Measurements from ENCODE around the gene PRPSAP1.

PRPSAP1 gene

GRCh38 chr17:76275382-76276068 is 78.2 kb downstream of the PRPSAP1 start:
- no peak overlapping the region for H3K4me2 ChIP-seq (ENCODE audit: low read depth, low read length)
- no peaks in the 10 kb centered on the region for H3K27me3 ChIP-seq (replicated peaks; ENCODE audit: insufficient read depth, low read length)
- H3K27ac ChIP-seq (ENCODE audit: low read length), result no peak overlapping the region

GRCh38 chr17:76274112-76274956 is 79.4 kb downstream of the PRPSAP1 start:
- peaks cover 43% of the 10 kb centered on the region for H3F3A ChIP-seq (ENCODE audit: insufficient read depth, low read length)
- H3K4me3 ChIP-seq (ENCODE audit: low read length), result no peak overlapping the region
- no peak overlapping the region for H3K9ac ChIP-seq (ENCODE audit: low read length)
- no peak overlapping the region for H2AFZ ChIP-seq (ENCODE audit: low read length)
- H3K27me3 ChIP-seq (replicated peaks; ENCODE audit: insufficient read depth, low read length), result no peaks in the 10 kb centered on the region
- peaks cover 8% of the 10 kb centered on the region for H3K79me2 ChIP-seq (ENCODE audit: low read length)
- H3K4me1 ChIP-seq (ENCODE audit: low read length), result peaks cover 9% of the 10 kb centered on the region; the same call in 1 of the 2 replicates
- DNase-seq, result no peak
- H3K9me2 ChIP-seq (replicated peaks; ENCODE audit: insufficient read depth, low read length), result no peaks in the 10 kb centered on the region
- no peaks in the 10 kb centered on the region for H3K9me3 ChIP-seq (replicated peaks; ENCODE audit: insufficient read depth, low read length)
- no peak overlapping the region for H3K4me2 ChIP-seq (ENCODE audit: low read depth, low read length)
- no peak overlapping the region; the same call in 1 of the 2 replicates for H3K27ac ChIP-seq (ENCODE audit: low read length)
- no peaks in the 10 kb centered on the region for H3K36me3 ChIP-seq (replicated peaks; ENCODE audit: insufficient read depth, low read length)
- TF ChIP-seq, protein P1, sequence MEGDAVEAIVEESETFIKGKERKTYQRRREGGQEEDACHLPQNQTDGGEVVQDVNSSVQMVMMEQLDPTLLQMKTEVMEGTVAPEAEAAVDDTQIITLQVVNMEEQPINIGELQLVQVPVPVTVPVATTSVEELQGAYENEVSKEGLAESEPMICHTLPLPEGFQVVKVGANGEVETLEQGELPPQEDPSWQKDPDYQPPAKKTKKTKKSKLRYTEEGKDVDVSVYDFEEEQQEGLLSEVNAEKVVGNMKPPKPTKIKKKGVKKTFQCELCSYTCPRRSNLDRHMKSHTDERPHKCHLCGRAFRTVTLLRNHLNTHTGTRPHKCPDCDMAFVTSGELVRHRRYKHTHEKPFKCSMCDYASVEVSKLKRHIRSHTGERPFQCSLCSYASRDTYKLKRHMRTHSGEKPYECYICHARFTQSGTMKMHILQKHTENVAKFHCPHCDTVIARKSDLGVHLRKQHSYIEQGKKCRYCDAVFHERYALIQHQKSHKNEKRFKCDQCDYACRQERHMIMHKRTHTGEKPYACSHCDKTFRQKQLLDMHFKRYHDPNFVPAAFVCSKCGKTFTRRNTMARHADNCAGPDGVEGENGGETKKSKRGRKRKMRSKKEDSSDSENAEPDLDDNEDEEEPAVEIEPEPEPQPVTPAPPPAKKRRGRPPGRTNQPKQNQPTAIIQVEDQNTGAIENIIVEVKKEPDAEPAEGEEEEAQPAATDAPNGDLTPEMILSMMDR (IDR thresholded peaks at IDR 0.05; ENCODE audit: low read length), result no peak
- TF ChIP-seq EZH2 (optimal IDR thresholded peaks at IDR 0.05; ENCODE audit: low read depth, low read length) (no peak), EZH2phosphoT487 (IDR thresholded peaks at IDR 0.05; ENCODE audit: low read length) (no peak)
- no peaks in the 10 kb centered on the region for H4K20me1 ChIP-seq (ENCODE audit: insufficient read depth, low read length)

More at GRCh38 chr17:76275382-76276068, 78.2 kb downstream of the PRPSAP1 start:
- Histone ChIP-seq H3F3A (ENCODE audit: insufficient read depth, low read length) (peaks cover 35% of the 10 kb centered on the region), H3K4me1 (ENCODE audit: low read length) (0 out of 2 replicates have a peak, but pooled peaks cover 4% of the 10 kb centered on the region), H3K4me3 (ENCODE audit: low read length) (no peak overlapping the region), H3K9me2 (replicated peaks; ENCODE audit: insufficient read depth, low read length) (no peaks in the 10 kb centered on the region), H3K9ac (ENCODE audit: low read length) (no peak overlapping the region), H3K36me3 (replicated peaks; ENCODE audit: insufficient read depth, low read length) (no peaks in the 10 kb centered on the region), H3K9me3 (replicated peaks; ENCODE audit: insufficient read depth, low read length) (no peaks in the 10 kb centered on the region), H4K20me1 (ENCODE audit: insufficient read depth, low read length) (no peaks in the 10 kb centered on the region), H3K79me2 (ENCODE audit: low read length) (no peaks in the 10 kb centered on the region; the same call in 1 of the 2 replicates), H2AFZ (ENCODE audit: low read length) (no peak overlapping the region)
- DNase-seq, result no peak
- TF ChIP-seq EZH2phosphoT487 (IDR thresholded peaks at IDR 0.05; ENCODE audit: low read length), result no peak
- TF ChIP-seq EZH2 (optimal IDR thresholded peaks at IDR 0.05; ENCODE audit: low read depth, low read length), result no peak
- TF ChIP-seq, protein P1 (IDR thresholded peaks at IDR 0.05; ENCODE audit: low read length), result no peak

DNA sequence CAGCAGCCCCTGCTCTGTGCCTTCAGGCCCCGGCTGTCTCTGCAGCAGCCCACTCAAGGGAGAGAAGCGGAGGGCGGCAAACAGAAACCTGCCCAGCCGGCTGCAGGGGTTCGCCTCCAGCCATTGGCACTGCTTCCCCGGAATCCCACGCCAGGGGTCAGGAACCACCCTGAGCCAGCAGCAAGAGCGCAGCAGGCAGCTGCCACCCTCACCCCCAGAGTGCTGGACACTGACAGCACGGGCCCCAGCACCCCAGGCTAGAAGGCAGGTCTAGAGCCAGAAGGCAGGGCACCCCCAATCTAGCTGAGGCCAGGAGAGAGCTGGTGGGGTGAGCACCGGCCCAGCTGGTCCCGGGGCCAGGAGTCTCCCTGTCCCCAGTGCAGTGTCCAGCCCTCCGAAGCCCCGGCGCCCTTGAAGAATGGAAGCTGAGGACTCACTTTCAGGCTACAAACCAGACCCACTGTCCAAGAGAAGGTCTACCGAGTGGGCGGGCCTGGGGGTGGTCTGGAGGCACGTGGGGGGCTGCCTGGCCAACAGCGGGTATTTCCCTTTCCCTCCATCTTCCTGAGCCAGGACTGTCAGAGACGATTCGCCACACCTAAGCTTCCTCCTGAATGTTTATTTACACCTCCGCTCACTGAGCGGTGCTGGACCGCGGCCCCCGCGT is 80.1 kb downstream of the PRPSAP1 start:
- Histone ChIP-seq H3K79me2 (ENCODE audit: low read length) (peaks cover 16% of the 10 kb centered on the region), H3K27me3 (replicated peaks; ENCODE audit: insufficient read depth, low read length) (no peaks in the 10 kb centered on the region), H3K4me3 (ENCODE audit: low read length) (no peak overlapping the region), H3K9me3 (replicated peaks; ENCODE audit: insufficient read depth, low read length) (no peaks in the 10 kb centered on the region), H4K20me1 (ENCODE audit: insufficient read depth, low read length) (no peaks in the 10 kb centered on the region), H2AFZ (ENCODE audit: low read length) (no peak overlapping the region), H3F3A (ENCODE audit: insufficient read depth, low read length) (peaks cover 49% of the 10 kb centered on the region), H3K4me2 (ENCODE audit: low read depth, low read length) (no peak overlapping the region), H3K36me3 (replicated peaks; ENCODE audit: insufficient read depth, low read length) (no peaks in the 10 kb centered on the region), H3K4me1 (ENCODE audit: low read length) (peaks cover 14% of the 10 kb centered on the region; the same call in 1 of the 2 replicates), H3K27ac (ENCODE audit: low read length) (no peak overlapping the region), H3K9me2 (replicated peaks; ENCODE audit: insufficient read depth, low read length) (no peaks in the 10 kb centered on the region), H3K9ac (ENCODE audit: low read length) (no peak overlapping the region)
- TF ChIP-seq EZH2phosphoT487 (IDR thresholded peaks at IDR 0.05; ENCODE audit: low read length) (no peak), EZH2 (optimal IDR thresholded peaks at IDR 0.05; ENCODE audit: low read depth, low read length) (no peak)
- TF ChIP-seq, protein P1 (IDR thresholded peaks at IDR 0.05; ENCODE audit: low read length), result no peak
- no peak for DNase-seq

Measured in MM.1S (cell line).